ENCODE results near the gene WFIKKN2. TPM values are rescaled to one million over a fixed set of nuclear protein-coding genes. Genes with fewer than 3 reads are reported as not detected.
A peak's percentile ranks its signal among the peaks of the same experiment; 100 is the strongest.

WFIKKN2 gene
- total and polyA plus RNA-seq, 2 experiments from 2014 or later: not detected

- Mint-ChIP-seq H3K27ac (peak overlapping the region; percentile 95), H3K4me1 (peaks cover 32% of the 10 kb centered on the region), H3K4me3 (peak overlapping the region; percentile 98), H3K36me3 (ENCODE audit: low read depth) (peaks cover 24% of the 10 kb centered on the region), H3K9me3 (no peaks in the 10 kb centered on the region; the same call in 2 of the 3 replicates), H3K27me3 (ENCODE audit: insufficient read depth, low read depth, poor library complexity) (peaks cover 19% of the 10 kb centered on the region)
- H4K20me1 ChIP-seq (replicated peaks; ENCODE audit: insufficient read depth): peaks cover 15% of the 10 kb centered on the region; the same call in 1 of the 2 replicates
- peak; percentile 18 for ATAC-seq
- H3K27me3 ChIP-seq (ENCODE audit: insufficient read depth): no peaks in the 10 kb centered on the region
- H3K4me3 ChIP-seq: peak overlapping the region; percentile 80
- H3F3A ChIP-seq (replicated peaks; ENCODE audit: low read depth): peaks cover 4% of the 10 kb centered on the region; the same call in 1 of the 2 replicates
- H3K9me2 ChIP-seq (ENCODE audit: insufficient read depth): no peaks in the 10 kb centered on the region
- peaks cover 17% of the 10 kb centered on the region; the same call in 1 of the 2 replicates for H3K4me1 ChIP-seq (ENCODE audit: insufficient read depth)
- DNase-seq (ENCODE audit: low spot score): peak; percentile 68
- H3K36me3 ChIP-seq (ENCODE audit: insufficient read depth): peaks cover 6% of the 10 kb centered on the region; the same call in 1 of the 2 replicates
- peak overlapping the region; percentile 91 for H3K4me2 ChIP-seq
- H3K79me2 ChIP-seq (replicated peaks; ENCODE audit: insufficient read depth): peaks cover 32% of the 10 kb centered on the region
- H3K27ac ChIP-seq (ENCODE audit: low read depth): peak overlapping the region; percentile 80
- TF ChIP-seq NANOG (IDR thresholded peaks at IDR 0.05; ENCODE audit: borderline replicate concordance): 0 out of 2 replicates have a peak, but pooled peaks have one; percentile 20
- no peak for TF ChIP-seq POLR2AphosphoS5 (IDR thresholded peaks at IDR 0.05; ENCODE audit: low read depth)
- TF ChIP-seq JUNB (IDR thresholded peaks at IDR 0.05; ENCODE audit: unreplicated experiment): no peak
- no peak for TF ChIP-seq STAT1 (IDR thresholded peaks at IDR 0.05; ENCODE audit: unreplicated experiment)
- TF ChIP-seq ZNF114 (CRISPR knock-in tag; IDR thresholded peaks at IDR 0.05): no peak
- no peak overlapping the region for H2AFZ ChIP-seq
Measured at GRCh38 chr17:50865060-50865867, 29.9 kb downstream of the WFIKKN2 start.

- peak overlapping the region; percentile 98 for H3K4me3 Mint-ChIP-seq
- Histone ChIP-seq H3K36me3 (ENCODE audit: insufficient read depth) (peaks cover 6% of the 10 kb centered on the region; the same call in 1 of the 2 replicates), H3F3A (replicated peaks; ENCODE audit: low read depth) (peaks cover 4% of the 10 kb centered on the region; the same call in 1 of the 2 replicates), H2AFZ (no peak overlapping the region), H3K4me2 (peak overlapping the region; percentile 91), H3K4me1 (ENCODE audit: insufficient read depth) (peaks cover 17% of the 10 kb centered on the region; the same call in 1 of the 2 replicates), H3K9me2 (ENCODE audit: insufficient read depth) (no peaks in the 10 kb centered on the region), H3K4me3 (peak overlapping the region; percentile 80), H3K27ac (ENCODE audit: low read depth) (peak overlapping the region; percentile 80; the same call in 1 of the 2 replicates), H4K20me1 (replicated peaks; ENCODE audit: insufficient read depth) (peaks cover 15% of the 10 kb centered on the region; the same call in 1 of the 2 replicates), H3K79me2 (replicated peaks; ENCODE audit: insufficient read depth) (peaks cover 32% of the 10 kb centered on the region), H3K27me3 (ENCODE audit: insufficient read depth) (no peaks in the 10 kb centered on the region)
- H3K27ac Mint-ChIP-seq: no peak overlapping the region
- ATAC-seq (peak; percentile 4), DNase-seq (ENCODE audit: low spot score) (no peak)
- H3K4me1 Mint-ChIP-seq: peaks cover 32% of the 10 kb centered on the region
- peaks cover 23% of the 10 kb centered on the region for H3K36me3 Mint-ChIP-seq (ENCODE audit: low read depth)
- H3K9me3 Mint-ChIP-seq: no peaks in the 10 kb centered on the region; the same call in 2 of the 3 replicates
- peaks cover 19% of the 10 kb centered on the region for H3K27me3 Mint-ChIP-seq (ENCODE audit: insufficient read depth, low read depth, poor library complexity)
- TF ChIP-seq STAT1 (IDR thresholded peaks at IDR 0.05; ENCODE audit: unreplicated experiment) (no peak), ZNF462 (CRISPR knock-in tag; IDR thresholded peaks at IDR 0.05) (no peak), EZH2phosphoT487 (IDR thresholded peaks at IDR 0.05; ENCODE audit: unreplicated experiment) (no peak), ETS1 (IDR thresholded peaks at IDR 0.05) (no peak), JUNB (IDR thresholded peaks at IDR 0.05; ENCODE audit: unreplicated experiment) (no peak), POLR2AphosphoS5 (IDR thresholded peaks at IDR 0.05; ENCODE audit: low read depth) (no peak), REST (IDR thresholded peaks at IDR 0.05; ENCODE audit: unreplicated experiment) (no peak), ZNF114 (CRISPR knock-in tag; IDR thresholded peaks at IDR 0.05) (no peak)
Measured at GRCh38 chr17:50865868-50866260, 30.5 kb downstream of the WFIKKN2 start.

Data from GM23338 (cell line).